GM18505 (cell line): ENCODE results near the gene IL1RAP.

Source experiments
- ATAC-seq: cut with Tn5 transposase; IDR thresholded peaks from one replicate; pipeline ENCODE4 v1.9.1; 2021; ENCODE audit not compliant: unreplicated experiment
- POLR2A ChIP-seq: IDR thresholded peaks from 4 replicates; pipeline ENCODE4 v1.6.1; 2011; ENCODE audit warnings: borderline replicate concordance; ENCODE audit not compliant: insufficient read depth, insufficient read length; ENCODE audit errors: extremely low read depth

The IL1RAP gene

GRCh38 chr3:190542846-190543245, 29.0 kb downstream of the IL1RAP start:
- no peak for TF ChIP-seq POLR2A
- no peak for ATAC-seq

GRCh38 chr3:190543671-190544070, 29.8 kb downstream of the IL1RAP start:
- TF ChIP-seq POLR2A: no peak
- ATAC-seq: no peak

GRCh38 chr3:190545191-190545590, 31.3 kb downstream of the IL1RAP start:
- no peak for TF ChIP-seq POLR2A
- no peak for ATAC-seq

GRCh38 chr3:190546881-190547510, 33.1 kb downstream of the IL1RAP start:
- TF ChIP-seq POLR2A: no peak
- ATAC-seq: no peak

- no peak for ATAC-seq
- TF ChIP-seq POLR2A: no peak
Observed at GRCh38 chr3:190548031-190548656, 34.3 kb downstream of the IL1RAP start.

- no peak for TF ChIP-seq POLR2A
- ATAC-seq: no peak
Observed at GRCh38 chr3:190552021-190552420, 38.1 kb downstream of the IL1RAP start.

- no peak for ATAC-seq
- no peak for TF ChIP-seq POLR2A
Observed at GRCh38 chr3:190552969-190553759, 39.3 kb downstream of the IL1RAP start.

- no peak for TF ChIP-seq POLR2A
- ATAC-seq: no peak
Observed at GRCh38 chr3:190554197-190554596, 40.3 kb downstream of the IL1RAP start.

GRCh38 chr3:190556351-190556750, 42.5 kb downstream of the IL1RAP start:
- ATAC-seq: no peak
- no peak for TF ChIP-seq POLR2A

- no peak for TF ChIP-seq POLR2A
- no peak for ATAC-seq
Observed at GRCh38 chr3:190557296-190557695, 43.4 kb downstream of the IL1RAP start.

- no peak for TF ChIP-seq POLR2A
- ATAC-seq: no peak
Observed at GRCh38 chr3:190558316-190558715, 44.4 kb downstream of the IL1RAP start.

- ATAC-seq: no peak
- no peak for TF ChIP-seq POLR2A
Observed at GRCh38 chr3:190558796-190559195, 44.9 kb downstream of the IL1RAP start.

- no peak for ATAC-seq
- TF ChIP-seq POLR2A: no peak
Observed at GRCh38 chr3:190560013-190560895, 46.4 kb downstream of the IL1RAP start.
